H7 (cell line): Measurements from ENCODE around the gene TADA3. TPM values are rescaled to one million over a fixed set of nuclear protein-coding genes. Genes with fewer than 3 reads are reported as not detected.
A peak's percentile ranks its signal among the peaks of the same experiment; 100 is the strongest.
"Not testable (repeated sequence)": the region's sequence is repeated elsewhere in the genome, so short reads cannot be mapped to it uniquely, and the experiment has no call there.

ENCODE experiments used
- DNase-seq: peaks from one replicate; pipeline ENCODE4 v3.0.0; 2012
- H3K27me3 ChIP-seq: 2 replicates; pipeline ENCODE4 v1.6.0; 2011; ENCODE audit warnings: mild to moderate bottlenecking, low read length; ENCODE audit not compliant: control insufficient read depth, insufficient read depth
- H3K36me3 ChIP-seq: replicated peaks from 2 replicates; pipeline ENCODE4 v1.5.1; 2011; ENCODE audit warnings: low read length; ENCODE audit not compliant: control insufficient read depth, insufficient read depth
- H3K4me3 ChIP-seq: 2 replicates; pipeline ENCODE4 v1.5.1; 2011; ENCODE audit warnings: low read depth, mild to moderate bottlenecking, control low read depth, low read length, moderate library complexity; ENCODE audit not compliant: insufficient read depth
- total RNA-seq: library from RNA; depleted of rRNA; stranded (reverse); fragments of >200 nt; shearing (Covaris generic); gene quantifications from 2 replicates; pipeline ENCODE4 v1.2.3, GENCODE V29; 2014

TADA3 gene
- total RNA-seq, 1 experiment from 2014 or later = 79.6 TPM

DNA sequence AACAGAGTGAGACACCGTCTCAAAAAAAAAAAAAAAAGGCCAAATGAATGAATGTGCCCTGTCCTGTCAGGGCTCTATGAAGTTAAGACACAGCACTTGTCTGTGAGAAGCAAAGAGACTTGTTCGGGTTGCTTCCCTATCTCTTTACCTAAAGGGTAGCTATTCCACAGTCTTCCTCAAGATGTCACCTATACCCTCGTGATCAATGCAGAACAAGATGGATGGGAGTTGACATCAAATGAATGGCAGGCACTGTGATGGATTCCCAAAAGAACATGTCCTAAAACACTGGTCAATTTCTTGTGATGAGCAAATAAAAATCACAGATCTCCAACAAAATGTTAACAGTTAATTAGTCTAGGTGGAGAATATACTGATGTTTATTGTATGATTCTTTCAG, 9.5 kb downstream of the TADA3 start:
- Histone ChIP-seq H3K36me3 (peaks cover 25% of the 10 kb centered on the region), H3K27me3 (no peaks in the 10 kb centered on the region), H3K4me3 (no peak overlapping the region)
- DNase-seq = peak; percentile 60

DNA sequence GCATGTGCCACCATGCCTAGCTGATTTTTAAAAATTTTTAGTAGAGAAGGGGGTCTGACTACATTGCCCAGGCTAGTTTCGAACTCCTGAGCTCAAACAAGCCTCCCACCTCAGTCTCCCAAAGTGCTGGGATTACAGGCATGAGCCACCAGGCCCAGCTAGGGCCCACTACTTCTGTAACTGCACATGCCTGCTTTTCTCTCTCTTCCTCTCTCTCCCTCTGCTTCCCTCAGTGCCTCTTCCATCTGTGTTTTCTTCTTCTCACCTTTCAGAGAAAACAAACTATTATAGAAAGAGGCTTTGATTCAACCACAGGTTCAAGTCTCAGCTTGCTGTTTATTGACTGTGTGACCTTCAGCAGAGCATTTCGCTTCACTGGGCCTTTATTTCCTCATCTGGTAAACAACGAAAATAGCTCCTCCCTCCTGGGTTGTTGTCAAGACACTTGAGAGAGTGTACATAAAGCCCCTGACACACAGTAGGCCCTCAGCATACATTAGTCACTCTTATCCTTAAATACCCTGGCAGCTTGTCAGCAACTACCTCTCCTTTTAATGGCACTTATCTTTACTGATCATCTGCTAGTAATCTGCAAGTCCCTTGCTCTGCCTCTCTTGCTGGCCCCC, 10.2 kb downstream of the TADA3 start:
- Histone ChIP-seq H3K27me3 (no peaks in the 10 kb centered on the region), H3K36me3 (peaks cover 25% of the 10 kb centered on the region), H3K4me3 (no peak overlapping the region)
- DNase-seq = no peak

DNA sequence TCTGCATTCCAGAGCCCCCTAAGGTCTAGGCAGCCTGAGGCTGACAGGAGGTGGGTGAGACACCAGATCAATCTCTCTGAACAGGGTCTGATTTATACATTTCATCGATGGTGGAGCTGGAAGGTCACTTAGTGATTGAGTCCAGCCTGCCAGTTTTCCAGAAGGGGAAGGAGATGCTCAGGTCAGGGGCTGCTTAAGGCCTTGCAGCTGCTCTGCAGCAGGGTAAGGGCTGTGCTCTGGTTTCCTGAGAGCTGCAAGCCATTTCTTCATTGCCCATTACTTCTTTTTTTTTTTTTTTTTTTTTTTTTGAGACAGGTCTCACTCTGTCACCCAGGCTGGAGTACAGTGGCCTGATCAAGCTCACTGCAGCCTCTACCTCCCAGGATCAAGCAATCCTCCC, 10.7 kb downstream of the TADA3 start:
- DNase-seq = no peak
- peaks cover 23% of the 10 kb centered on the region for H3K36me3 ChIP-seq
- no peak overlapping the region for H3K4me3 ChIP-seq
- no peaks in the 10 kb centered on the region for H3K27me3 ChIP-seq

DNA sequence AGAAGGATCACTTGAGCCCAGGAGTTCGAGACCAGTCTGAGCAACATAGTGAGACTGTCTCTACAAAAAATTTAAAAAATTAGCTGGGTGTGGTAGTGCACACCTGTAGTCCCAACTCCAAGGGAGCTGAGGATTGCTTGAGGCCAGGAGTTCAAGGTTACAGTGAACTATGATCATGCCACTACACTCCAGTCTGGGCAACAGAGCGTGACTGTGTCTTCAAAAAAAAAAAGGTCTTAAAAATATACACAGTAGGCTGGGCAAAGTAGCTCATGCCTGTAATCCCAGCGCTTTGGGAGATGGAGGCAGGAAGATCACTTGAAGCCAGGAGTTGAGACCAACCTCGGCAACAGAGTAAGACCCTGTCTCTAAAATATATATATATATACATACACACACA, 11.4 kb downstream of the TADA3 start:
- Histone ChIP-seq H3K27me3 (no peaks in the 10 kb centered on the region), H3K4me3 (no peak overlapping the region), H3K36me3 (peaks cover 23% of the 10 kb centered on the region)
- DNase-seq = no peak

DNA sequence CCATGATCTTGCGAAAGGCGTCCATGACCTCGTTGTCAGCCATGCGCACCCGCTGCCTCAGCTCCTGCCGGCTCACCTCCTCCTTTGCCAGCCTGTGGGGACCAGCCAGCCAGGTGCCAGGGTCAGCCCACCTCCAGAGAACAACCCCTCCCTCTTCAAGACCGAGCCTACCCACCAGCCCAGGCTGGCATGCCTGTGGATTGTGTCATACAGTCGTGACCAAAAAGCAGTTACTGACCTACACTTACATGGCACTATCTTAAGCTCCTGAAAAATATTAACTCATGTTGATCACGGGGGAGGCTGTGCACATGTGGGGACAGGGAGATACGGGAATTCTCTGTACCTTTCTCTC, 11.8 kb downstream of the TADA3 start:
- DNase-seq = no peak
- no peaks in the 10 kb centered on the region for H3K27me3 ChIP-seq
- H3K36me3 ChIP-seq = peaks cover 20% of the 10 kb centered on the region
- no peak overlapping the region for H3K4me3 ChIP-seq

DNA sequence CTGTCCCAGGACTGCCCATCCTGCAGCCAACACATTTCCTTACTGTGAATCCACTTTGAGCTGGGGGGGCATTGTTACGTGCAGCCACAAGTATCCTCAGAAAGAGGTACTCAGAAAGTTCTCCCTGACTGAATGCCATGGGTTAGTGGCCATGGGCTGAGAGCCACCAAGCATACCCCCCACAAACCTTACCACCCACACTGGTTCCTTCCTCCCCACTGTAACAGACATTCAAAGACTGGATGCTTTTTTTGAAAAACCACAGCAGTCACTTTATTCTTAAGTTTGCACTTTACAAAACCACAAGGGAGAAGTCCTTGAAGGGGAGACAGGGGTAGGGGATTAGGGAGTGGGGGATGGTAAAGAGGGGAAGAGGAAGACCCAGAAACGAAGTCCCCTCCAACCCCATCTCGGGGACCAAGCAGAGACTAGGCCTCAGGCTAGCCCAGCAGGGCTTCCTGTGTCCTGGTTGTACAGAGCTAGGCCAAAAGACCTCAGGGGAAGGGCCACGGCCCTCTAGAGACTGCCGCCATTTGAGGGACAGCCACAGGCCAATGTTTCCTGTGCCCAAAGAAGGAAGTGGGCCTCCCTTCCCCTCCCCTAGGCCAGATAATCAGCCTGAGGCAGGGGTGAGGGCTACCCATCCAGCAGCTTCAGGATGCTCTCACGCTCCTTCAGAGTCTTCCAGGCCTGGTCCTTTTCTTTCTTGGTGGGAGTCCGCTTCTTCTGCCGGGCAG, 12.4 kb downstream of the TADA3 start:
- no peak for DNase-seq
- no peaks in the 10 kb centered on the region for H3K27me3 ChIP-seq
- peaks cover 14% of the 10 kb centered on the region for H3K36me3 ChIP-seq
- H3K4me3 ChIP-seq = no peak overlapping the region

DNA sequence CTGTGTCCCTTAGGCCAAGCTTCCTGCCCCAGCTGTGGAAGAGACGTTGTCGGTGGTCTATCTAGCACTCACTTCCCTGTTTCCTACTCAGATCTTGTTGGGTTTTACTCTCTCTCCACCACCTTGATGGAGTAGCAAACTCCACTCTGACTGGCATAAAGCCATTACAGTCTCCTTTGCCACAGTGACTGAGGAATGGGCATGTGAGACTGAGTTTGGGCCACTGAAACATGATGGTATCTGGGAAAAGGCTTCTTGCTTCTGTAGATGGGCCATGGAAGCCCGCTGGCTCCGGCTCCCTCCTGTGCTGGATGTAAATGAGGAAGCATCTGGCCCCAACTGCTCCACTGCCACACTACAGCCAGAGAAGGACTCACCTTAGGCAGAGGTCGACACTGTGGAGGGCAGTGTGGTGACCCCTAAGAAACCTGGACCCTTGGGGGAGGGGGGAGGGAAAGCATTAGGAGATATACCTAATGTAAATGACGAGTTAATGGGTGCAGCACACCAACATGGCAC, 13.1 kb downstream of the TADA3 start:
- Histone ChIP-seq H3K4me3 (no peak overlapping the region), H3K36me3 (peaks cover 12% of the 10 kb centered on the region), H3K27me3 (no peaks in the 10 kb centered on the region)
- DNase-seq = peak; percentile 65

DNA sequence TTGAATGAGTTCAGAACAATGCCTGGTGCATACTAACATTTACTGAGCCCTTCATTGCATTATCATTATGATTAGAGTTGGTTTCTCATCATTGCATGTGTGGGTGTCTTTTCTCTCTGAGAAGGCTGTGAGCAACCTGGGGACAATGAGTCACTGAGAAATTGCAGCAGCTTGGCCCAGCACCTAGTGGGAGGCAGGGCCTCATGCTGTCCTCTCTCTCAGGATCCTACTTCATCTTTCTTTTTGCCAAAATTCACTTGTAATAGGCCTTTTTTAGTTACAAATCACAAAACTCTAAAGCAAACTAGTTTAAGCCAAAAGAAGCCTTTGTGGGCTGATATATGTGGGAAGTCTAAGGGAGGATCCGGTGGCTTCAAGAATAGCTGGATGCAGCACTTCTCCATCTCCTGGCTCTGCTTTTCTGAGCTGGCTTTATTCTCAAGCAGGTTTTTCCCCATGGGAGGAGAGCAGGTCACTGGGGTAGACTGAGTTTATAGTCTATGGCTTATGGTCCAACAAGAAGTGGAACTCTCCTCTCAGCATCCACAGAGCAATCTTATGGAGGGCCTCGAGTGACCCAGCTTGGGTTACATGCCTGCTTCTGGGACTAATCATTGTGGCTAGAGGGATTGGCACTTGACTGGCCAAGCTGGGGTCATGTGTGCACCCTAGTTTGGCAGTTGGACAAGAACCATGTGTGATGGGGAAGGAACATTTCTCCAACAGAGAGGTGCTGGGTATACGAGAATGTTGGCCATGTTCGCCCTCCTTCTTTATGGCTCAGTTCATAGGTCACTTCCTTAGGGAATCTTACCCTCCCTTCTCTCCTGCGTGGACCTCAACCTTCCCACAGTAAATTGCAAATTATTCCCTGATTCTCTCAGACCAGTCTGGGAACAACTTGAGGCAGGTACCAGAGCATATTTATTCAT, 13.9 kb downstream of the TADA3 start:
- Histone ChIP-seq H3K4me3 (no peak overlapping the region), H3K36me3 (peaks cover 7% of the 10 kb centered on the region), H3K27me3 (no peaks in the 10 kb centered on the region)
- no peak for DNase-seq

DNA sequence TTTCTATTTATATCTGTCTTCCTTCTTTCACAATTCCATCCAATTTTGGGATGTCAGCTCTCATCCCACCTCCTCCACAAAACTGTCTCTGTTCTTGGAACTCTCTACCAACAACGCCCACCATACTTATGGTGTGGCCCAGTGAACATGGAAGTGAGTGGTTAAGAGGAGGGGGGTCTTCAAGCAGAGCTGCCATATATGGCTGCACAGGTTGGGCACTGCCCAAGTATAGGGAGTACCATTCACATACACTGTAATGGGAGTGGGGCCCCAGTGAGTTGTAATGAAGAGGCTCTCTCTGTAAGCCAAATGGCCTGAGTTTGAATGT, 14.6 kb downstream of the TADA3 start:
- DNase-seq = no peak
- Histone ChIP-seq H3K4me3 (no peak overlapping the region), H3K27me3 (no peaks in the 10 kb centered on the region; the same call in 1 of the 2 replicates), H3K36me3 (peaks cover 7% of the 10 kb centered on the region)

DNA sequence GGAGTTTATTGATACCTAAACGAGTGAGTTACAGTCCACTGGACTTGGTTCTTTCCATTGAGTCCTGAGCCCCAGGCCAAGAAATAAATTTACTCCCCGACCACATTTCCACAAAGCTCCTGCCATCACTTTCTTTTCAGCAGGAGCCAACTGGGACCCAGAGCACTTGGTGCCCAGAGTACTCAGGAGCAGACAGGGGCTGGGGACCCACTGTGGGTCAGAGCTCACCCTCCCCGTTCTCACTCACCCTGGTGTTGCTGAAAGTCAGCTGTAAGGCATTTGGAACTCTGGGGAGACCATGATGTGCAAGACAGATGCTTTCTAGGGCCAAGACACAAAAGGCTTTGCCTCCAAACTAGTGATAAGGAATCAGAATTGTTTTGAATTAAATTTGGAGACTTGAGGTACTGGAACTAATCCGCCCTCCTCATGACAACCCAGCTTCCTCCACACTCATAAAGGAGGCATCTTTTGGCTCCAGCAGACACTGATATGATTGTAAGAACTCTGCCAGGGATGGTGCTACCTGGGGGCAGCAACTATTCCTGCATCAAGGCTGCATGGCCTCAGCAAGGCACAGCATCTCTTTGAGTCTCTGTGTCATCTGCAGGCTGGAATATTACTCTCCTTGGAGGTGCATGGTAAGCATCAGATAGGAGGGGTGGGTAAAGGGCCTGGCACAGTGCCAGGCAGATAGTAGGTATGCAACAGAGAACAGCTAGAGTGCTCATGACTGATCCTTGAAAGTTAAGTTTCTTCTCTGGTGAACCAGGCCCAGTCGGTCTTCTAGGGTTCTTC, 15.2 kb downstream of the TADA3 start:
- DNase-seq = no peak
- H3K27me3 ChIP-seq = peaks cover 5% of the 10 kb centered on the region; the same call in 1 of the 2 replicates
- H3K36me3 ChIP-seq = peaks cover 7% of the 10 kb centered on the region
- no peak overlapping the region for H3K4me3 ChIP-seq

DNA sequence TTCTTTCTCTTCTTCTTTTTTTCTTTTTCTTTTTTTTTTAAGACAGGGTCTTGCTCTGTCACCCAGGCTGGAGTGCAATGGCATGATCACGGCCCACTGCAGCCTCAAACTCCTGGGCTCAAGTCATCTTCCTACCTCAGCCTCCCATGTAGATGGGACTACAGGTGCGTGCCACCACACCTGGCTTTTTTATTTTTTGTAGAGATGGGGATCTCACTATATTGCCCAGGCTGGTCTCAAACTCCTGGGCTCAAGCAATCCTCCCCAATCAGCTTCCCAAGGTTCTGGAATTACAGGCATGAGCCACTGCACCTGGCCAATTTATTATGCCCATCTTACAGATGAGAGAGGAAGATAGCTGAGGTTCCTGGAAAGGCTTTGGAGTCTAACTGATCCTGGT, 21.3 kb downstream of the TADA3 start:
- not testable (repeated sequence) for H3K4me3 ChIP-seq, DNase-seq, H3K36me3 ChIP-seq
- peaks cover 15% of the 10 kb centered on the region for H3K27me3 ChIP-seq

DNA sequence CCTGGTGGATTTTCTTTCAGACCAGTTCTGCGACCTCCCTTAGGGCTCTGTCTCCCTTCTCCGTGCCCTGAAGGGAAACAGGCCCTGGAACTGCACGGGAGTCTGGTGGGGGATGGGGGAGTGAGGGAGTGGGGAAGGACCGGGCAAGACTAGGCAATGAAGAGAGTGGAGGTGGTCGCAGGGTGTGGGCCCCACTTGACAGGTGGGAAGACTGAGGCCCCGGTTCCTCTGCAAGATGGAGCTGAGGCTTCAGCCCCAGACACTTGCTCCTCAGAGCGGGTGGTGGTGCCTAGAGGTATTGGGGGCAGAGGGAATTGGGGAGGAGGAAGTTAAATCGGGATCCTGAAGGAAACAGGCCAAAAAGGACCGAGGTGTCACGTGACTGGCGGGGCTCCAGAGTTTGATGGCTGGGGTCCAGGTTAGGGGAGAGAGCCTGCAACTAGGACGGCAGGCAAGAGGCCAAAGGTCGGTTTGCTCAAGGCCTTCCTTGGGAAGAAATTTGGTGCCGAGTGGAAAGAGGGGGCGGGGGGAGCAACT, 21.9 kb downstream of the TADA3 start:
- Histone ChIP-seq H3K36me3 (no peaks in the 10 kb centered on the region), H3K27me3 (peaks cover 15% of the 10 kb centered on the region), H3K4me3 (peak overlapping the region; percentile 56)
- peak; percentile 72 for DNase-seq

DNA sequence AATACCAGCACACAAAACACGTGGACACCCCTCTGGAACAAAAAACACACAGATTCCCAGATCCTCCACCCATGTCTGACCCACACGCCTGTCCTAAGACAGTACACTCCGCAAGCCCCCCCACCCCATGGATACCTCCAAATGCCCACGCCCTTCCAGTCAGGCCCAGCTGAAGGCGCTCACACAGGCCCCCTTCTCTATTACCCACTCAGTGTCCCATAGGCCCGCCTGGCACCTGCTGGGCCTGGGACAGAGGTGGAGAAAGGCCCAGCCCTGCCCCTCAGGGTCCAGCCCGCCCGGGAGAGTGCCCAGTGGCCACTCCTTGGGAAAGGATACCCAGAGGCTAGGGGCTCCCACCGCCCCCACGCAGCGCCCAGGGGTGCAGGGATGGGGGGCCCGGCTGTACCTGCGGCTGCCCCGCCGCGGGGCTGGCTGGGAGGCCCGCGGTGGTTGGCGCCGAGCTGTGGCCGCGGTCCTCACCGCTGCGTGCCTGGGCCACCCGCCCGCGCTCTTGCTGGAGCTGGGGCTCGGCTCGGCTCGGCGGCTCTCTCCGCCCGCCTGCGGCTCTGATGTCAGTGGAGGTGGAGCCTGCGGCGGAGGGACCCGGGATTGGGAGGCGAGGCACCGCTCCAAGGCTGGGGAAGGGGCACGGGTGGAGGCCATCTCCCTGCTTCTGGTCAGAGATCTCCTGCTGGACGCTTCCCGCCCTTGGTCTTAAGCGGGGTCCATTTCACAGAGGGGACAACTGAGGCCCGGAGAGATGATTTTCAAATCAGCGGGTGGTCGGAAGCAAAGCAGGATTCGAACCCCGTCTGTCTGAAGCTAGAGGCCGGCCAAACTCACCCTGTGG, 22.6 kb downstream of the TADA3 start, which contains the start of gene CAMK1:
TSS of gene CAMK1 (minus strand) at position 522 of the 850 bp plus-strand sequence. CDS start 2,198 bp downstream, outside the sequence.
- DNase-seq = peak; percentile 97
- peak within 1 kb of the TSS; percentile 56 for H3K4me3 ChIP-seq
- peaks cover 15% of the 10 kb centered on the region for H3K27me3 ChIP-seq
- no peaks in the 10 kb centered on the region for H3K36me3 ChIP-seq
